Activated T-helper 9 cell treated with anti-CD3 and anti-CD28 coated beads, Interleukin-2, amount 50 U/mL, for 16 hours (primary cell): Measurements from ENCODE around the gene METTL18.
A peak's percentile ranks its signal among the peaks of the same experiment; 100 is the strongest.
"Not testable (repeated sequence)": the region's sequence is repeated elsewhere in the genome, so short reads cannot be mapped to it uniquely, and the experiment has no call there.

Experiments used
- DNase-seq: peaks from one replicate; pipeline ENCODE4 v3.0.0-alpha.2; 2020; ENCODE audit warnings: low read depth

The METTL18 gene

DNA sequence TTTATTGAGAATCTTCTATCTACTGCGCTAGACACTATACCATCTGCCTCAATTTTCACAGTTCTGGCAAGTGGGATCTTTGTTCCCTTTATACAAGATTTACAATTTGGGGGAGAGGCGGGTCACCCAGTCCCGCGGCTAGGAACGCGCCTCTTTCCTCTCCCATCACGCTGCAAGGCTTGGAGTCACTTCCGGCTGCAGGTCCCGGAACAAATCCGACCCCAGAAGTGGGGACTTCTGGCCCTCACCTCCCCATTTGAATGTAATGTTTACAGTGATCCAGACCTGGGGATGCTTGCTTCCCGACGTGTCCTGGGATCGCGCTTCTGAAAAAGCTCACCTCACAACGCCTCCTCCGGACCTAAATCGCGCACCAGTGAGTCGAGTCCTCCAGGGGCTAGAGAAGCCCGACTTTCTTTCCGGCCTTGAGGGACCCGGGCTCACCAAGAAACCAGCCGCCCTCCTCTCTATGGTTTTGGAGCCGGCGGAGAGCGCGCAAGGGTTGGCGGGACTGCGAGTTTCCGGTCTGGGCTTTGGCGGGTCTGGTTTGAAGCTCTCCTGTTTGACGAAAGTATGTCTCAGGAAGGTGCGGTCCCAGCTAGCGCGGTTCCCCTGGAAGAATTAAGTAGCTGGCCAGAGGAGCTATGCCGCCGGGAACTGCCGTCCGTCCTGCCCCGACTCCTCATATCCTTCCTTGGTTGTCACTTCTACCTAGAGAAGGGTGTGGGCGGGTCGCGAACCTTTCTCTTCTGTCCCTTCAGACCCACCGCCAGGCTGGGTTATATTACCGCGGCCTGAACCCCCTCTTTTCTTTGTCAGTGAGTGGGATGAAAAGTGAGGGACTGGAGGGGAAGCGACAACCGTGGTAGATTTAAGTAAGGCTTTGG lies at the start of gene METTL18:
TSS of gene METTL18 (minus strand) at position 378 of the 887 bp plus-strand sequence. CDS start 1,212 bp downstream, outside the sequence.
- DNase-seq = peak; percentile 82

DNA sequence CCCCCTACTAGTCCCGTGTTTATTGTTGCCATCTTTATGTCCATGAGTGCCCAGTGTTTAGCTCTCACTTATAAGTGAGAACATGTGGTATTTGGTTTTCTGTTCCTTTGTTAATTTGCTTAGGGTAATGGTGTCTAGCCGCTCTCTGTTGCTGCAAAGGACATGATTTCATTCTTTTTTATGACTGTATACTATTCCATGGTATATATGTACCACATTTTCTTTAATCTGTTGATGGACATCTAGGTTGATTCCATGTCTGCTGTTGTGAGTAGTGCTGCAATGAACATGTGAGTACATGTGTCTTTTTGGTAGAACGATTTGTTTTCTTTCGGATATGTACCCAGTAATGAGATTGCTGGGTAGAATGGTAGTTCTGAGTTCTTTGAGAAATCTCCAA lies 44.2 kb upstream of the METTL18 start:
- no peak for DNase-seq

DNA sequence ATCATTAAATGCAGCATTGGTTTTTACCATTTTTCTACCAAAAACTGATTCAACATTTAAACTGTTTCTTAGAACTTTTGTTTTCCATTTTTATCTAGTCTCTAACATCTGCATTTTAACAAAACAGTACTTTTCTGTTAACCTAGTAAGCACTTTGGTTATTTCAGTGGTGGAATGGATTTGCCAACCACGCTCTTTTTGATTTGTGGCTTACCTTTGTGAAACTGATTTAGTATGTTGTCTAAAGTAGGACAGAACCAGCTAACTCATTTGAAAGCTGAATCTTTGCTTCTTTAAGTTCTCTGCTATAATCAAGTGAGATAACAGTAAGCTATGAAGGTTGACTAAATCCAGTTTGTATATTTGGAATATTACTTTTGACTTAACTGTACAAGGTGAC lies 41.5 kb upstream of the METTL18 start:
- no peak for DNase-seq

DNA sequence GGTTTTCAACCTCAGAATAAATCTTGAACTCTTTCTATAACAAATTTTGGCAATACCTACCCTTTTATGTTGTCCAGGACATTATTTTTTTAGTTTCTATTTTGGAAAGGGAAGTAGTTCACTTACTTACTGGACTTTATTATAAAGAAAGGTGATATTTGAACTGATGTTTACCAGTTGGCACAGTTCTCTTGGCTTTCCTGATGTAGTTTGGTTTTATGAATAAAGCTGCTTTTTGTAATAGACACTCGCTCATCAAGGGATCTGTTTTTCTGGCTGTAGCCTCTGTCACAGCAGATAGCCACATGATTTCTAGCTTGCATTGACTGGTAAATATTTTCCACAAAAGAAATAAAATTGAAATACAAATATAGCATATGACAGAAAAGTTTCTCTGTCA lies 40.9 kb upstream of the METTL18 start:
- no peak for DNase-seq

DNA sequence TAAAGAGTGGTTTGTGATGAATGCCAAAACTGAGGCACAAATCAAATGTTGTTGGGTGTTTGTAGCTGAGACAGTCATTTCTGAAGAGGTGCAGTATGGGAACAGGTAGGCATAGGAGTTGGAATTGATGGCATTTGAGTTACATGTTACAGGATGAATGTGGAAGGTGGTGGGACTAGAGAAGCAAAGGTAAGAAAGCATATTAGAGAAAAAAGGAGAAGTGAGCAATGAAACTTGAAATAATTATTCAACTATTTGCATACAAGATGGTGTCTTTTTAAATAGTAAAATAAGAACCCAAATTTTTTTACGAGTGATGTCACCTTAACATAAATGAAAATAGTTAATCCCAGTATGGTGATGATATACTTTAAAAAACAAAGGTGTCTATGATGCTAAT lies 40.2 kb upstream of the METTL18 start:
- no peak for DNase-seq

DNA sequence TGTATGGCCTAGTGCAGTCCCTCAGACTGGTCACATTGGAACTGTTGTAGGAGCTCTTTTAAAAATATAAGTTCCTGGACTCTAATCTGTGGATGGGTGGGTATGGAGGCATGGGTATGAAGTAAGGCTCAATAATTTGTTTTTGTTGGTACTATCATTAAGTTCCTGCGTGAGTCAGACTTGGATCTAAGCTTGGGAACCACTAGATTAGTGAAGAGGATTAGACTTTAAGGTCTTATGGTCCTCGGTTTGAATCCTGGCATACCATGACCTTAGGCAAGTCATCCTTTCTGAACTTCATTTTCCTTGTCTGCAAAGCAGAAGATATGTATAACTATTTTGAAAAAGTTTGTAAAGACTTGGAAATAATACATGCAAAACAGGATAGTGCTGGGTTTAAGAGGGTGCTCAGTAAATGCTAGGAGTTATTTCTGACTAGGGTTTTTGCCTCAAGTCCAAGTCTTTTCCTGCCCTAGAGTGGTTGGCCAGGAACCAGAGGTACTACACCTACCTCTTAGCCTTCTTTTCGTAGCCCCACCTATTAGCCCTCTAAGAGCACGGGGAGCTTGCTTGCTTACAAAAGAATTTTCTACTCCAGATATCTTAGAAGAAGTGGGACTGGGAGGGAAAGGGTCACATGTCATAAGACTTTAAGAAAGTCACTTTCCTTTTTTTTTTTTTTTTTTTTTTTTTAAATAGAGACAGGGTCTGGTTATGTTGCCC lies 38.6 kb upstream of the METTL18 start:
- no peak for DNase-seq

DNA sequence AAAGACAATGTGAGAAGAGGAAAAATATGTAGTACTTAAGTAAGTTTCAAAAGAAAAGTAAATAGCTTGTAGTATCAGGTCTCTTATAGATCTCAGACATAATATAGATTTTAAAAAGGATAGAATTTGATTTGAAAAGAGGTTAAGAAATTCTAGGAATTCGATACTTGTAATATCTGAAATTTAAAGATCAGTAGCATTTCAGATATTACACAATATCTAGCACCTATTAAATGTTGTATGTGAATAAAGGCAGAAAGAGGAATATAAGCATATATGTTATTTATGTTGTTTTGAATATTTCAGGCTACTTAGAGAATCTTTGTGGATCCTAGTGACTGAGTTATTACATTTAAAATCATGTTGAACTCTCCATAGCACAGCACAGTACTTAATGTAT lies 35.0 kb upstream of the METTL18 start:
- no peak for DNase-seq

DNA sequence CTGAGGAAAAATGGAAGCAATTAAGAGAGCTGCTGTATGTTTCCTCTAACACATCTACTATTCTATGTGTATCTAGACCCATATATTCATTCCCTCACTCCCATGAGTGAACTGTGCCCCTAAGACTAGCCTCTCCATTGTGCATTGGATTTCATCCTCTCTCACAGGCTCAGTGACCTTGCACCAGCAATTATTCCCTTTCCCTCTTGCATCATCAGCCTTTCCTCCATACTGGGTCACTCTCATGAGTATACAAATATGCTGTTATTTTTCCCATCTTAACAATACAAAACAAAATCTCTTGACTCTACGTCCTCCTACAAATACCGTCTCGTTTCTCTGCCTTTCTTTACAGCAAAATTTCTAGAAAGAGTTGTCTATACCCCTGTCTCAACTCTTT lies 29.4 kb upstream of the METTL18 start:
- DNase-seq = no peak

DNA sequence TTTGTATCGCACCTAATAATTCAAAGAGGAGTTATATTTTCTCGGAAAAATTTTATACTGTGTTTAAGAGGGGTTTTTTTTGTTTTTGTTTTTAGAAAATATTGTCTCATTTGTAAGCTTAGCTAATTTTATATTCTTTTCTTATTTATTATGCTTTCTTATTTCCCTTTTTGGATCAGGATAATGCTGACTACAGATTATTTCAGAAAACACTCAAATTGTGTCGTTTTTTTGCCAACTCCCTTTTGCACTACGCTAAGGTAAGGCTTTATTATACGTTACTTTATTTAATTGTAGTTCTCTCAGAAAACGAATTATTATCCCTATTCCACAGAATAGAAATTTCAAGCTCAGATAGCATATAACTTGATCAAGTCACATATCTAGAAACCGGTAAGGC lies 26.8 kb upstream of the METTL18 start:
- no peak for DNase-seq

DNA sequence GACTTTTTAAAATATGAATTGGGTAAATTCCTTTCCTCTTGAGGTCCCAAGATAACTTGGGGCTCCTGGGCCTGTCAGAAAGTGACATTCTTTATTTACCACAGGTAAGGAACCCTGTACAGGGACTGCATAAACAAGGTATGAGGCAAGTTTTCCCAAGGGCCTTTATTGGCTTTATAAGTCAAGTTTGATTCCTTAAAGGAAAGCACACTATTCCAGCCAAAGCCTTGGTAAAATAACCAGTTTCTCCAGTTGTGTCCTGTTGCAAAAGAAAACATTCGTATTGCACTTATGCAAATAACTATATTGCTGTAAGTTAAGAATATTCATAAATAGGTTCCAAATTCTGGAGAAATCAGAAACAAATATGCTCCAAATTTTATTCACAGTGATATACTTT lies 21.9 kb upstream of the METTL18 start:
- DNase-seq = no peak

DNA sequence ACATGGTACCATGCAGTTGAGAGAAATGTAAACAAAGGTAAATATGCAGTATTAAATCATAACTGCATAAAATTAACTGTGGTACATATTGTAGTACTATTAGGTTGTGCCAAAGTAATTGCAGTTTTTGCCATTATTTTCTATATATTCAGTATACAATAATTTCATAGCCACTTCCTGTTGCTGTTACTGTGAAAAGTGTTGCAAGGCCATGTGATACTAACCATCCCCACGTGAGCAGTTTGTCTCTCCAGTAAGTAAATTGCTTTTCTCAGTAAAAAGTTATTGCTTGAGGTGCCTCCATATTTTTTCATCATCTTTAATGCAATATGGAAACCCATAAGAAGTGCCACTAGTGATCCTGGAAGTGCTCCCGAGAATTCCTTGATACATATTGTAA lies 19.6 kb upstream of the METTL18 start:
- no peak for DNase-seq

DNA sequence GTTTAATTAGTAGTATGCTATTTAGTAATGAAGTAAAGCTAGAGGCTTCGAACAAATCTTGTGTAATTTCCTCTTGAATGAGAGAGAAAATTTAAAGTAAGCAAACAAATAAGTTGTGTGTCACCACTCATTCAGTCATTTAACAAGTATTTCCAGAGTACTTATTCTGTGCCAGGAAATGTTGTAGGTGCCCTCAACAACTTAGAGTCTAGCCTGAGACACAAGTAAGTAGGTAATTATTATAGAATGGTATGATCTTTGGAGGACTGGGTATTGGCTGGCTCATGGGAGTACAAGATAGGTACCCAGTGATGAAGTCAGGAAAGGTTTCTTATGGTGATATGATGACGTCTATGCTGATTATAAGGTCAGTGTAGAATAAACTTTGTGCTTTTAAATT lies 17.4 kb upstream of the METTL18 start:
- DNase-seq = no peak

DNA sequence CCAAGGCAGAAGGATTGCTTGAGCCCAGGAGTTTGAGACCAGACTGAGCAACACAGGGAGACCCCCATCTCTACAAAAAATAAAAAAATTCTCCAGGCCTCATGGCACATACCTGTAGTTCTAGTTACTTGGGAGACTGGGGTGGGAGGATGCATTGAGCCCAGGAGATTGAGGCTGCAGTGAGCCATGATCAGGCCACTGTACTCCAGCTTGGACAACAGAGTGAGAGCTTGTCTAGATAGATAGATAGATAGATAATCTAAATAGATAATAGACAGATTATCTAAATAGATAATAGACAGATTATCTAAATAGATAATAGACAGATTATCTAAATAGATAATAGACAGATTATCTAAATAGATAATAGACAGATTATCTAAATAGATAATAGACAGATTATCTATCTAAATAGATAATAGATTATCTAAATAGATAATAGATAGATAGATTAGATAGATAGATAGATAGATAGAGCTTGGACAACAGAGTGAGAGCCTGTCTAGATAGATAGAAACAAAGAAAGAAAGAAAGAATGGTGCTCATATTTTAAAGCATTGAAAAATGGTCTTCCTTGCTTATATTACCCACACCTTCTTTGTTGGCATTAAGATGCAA lies 16.8 kb upstream of the METTL18 start:
- DNase-seq = not testable (repeated sequence)

DNA sequence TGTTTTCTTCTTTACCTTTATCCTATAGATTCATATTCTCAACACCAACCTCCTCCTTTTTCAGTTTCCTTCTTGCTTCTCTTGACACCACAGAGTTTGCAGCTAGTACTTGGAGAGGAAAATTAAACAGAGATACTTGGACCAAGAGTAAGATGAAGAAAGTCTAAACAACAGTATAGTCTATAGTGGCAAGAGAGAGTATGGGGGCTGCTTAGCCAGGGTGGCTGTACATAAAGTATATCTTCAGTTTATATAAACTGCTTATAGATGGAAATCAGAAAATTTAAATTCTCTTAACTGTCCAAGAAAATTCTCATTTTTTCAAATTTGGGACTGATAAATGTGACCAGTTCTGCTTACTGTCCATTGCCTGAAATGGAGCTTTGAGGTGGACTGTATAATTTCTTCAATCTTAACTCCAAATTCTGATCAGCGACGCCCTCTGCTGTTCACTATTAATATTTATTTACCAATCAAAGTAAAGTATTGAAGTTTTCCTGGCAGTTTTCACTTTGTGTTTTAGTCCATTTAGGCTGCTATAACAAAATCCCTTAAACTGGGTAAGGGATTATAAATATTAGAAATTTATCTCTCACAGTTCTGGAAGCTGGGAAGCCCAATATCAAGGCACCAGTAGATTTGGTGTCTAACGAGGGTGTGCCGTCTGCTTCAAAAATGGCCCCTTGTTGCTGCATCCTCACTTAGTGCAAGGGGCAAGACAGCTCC lies 14.8 kb upstream of the METTL18 start:
- no peak for DNase-seq

DNA sequence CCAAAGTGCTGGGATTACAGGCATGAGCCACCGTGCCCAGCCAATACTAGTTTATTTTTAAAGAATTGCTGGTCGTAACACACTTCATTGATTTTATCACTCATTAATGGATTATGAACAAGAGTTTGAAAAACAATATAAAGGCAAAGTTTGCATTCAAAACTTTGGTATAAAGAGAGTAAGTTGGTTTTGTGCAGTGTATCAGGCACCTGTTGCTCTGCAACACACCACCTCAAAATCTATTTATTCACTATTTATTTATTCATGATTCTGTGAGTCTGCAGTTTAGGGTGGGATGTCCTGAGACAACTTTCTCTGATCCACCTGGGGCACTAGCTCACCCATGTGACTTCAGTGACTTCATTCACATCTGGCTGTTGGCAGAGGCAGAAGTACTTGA lies 10.2 kb upstream of the METTL18 start:
- DNase-seq = no peak

DNA sequence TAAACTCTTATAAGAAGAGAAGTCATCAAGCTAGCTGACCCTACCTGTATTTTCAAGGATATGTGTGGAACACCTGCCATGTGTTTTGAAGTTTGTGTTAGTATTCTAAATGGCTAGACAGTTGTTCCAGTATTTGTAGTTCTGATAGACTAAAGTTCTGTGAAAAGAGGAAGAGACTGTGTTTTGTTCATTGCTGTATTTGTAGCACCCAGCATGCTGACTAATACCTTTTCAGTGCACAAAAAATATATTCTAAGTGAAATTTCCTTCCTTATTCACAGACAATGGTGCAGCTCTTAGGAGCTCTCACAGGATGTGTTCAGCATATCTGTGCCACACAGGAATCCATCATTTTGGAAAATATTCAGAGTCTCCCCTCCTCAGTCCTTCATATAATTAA lies 8.2 kb upstream of the METTL18 start:
- DNase-seq = no peak

DNA sequence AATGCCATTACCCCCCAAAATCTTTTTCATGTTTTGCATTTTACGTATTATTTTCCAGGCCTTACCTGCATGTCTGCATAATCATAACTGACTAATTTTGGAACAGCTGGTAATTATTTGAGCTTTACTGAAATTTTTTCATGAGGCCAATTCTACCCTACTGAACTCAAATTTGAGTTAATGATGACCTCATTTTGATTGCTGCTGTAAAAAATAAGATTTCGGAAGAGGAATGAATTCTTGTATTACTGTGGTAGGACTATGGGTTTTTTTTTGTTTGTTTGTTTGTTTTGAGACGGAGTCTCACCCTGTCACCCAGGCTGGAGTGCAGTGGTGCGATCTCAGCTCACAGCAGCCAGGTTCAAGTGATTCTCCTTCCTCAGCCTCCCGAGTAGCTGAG lies 2.6 kb upstream of the METTL18 start:
- DNase-seq = no peak

DNA sequence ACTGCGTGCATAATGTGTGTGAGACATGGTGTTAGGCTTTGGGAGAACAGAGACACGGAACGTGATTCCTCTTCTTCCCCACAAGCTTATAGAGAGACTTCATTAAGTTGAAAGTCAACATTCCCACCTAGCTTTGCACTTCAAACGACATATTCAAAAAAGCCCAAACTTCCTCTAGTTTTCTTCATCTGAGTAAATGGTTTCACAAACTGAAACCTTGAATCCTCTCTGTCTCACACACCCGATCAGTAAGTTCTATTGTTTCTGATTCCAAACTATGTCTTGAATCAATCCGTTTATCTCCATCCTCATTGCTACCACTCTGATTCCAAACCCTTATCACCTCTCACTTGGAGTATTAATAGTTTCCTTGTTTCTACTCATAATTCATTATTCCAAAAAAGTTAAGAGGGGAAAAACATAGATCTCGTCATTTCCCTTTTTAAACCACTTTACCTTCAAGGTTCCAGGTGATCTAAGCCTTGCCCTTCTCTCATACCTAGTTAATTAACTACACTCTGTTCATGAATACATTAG lies 1.6 kb upstream of the METTL18 start:
- DNase-seq = no peak

DNA sequence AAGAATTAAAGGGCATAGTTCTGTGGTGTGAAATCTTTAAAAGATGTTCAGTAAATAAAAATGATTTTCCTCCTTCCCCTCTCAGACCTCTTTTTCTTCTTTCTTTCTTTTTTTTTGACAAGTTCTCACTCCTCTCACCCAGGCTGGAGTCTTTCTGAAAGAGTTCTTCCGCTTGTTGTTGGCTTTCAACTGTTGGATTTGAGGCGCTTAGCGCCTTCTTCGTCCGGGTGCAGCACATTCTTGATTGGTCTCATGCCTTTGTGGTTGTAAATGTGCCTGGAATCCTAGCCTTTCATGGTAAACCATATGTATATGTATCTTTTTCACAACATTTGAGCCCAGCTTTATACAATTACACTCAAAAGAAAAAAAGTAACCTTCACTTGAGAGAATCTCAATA lies 980 bp upstream of the METTL18 start:
- no peak for DNase-seq

DNA sequence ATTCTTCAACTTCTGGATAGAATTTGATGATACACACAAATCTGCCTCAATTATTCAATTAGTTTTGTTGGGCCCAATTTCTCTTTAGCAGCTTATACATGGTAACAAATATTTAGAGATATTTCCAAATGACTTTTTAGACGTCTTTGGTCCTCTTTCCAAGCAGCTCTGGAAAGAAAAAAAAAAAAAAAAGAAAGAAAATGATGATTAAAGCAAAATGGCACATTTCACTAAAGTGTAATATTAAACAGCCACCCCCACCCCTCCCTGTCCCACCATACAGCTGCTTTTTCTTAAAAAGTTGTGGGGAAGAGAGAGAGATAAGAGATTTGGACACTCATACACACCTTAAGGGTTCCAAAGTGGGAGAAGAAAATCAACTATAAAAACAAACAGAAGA lies 977 bp downstream of the METTL18 start:
- DNase-seq = no peak

DNA sequence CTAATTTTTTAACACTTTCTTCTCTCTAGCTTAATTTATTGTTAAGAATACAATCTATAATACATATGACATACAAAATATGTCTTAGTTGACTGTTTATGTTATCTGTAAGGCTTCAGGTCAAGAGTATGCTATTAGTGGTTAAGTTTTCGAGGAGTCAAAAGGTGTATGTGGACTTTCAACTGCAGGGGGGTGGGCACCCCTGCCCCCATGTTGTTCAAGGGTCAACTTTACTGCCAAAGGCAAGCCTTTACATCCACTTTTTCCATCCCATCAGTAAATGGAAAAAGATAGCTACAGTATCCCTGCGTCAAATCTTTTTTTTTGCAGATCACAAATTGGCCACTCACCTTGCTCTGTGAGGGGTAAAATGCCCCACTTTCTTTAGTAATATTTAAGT lies 6.3 kb downstream of the METTL18 start:
- DNase-seq = no peak

DNA sequence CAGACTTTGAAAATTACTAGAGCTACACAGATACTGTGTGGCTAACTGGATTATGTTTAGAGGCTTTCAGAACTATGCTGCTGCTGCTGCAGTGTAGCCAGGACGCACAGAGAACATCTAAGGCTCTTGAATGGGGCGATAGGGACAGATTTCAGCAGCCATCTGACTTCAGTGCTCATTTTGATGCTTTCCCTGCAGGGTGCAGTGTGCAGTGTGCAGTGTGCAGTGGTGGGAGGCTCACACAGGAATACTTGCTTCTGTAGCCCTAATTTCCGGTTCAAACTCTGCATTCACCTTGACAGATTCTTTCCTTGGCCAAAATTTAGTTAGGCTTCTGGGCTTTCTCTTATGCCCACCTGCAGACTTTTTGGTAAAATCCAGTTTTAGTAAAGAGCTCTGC lies 7.7 kb downstream of the METTL18 start:
- DNase-seq = no peak
